ENCODE results near the gene OSBPL9. TPM values are rescaled to one million over a fixed set of nuclear protein-coding genes. Genes with fewer than 3 reads are reported as not detected.

The OSBPL9 gene
- total RNA-seq, 1 donor from 2014 or later, result 78.7 TPM

GRCh38 chr1:51661081-51661518 is 44.2 kb downstream of the OSBPL9 start:
- no peak for FAIRE-seq
- peak in 1 of 2 donors; percentile 12 for DNase-seq (ENCODE audit: low spot score in 2 of 2)

- FAIRE-seq (no peak), DNase-seq (ENCODE audit: low spot score in 2 of 2) (no peak)
These were observed 46.2 kb downstream of the OSBPL9 start for GRCh38 chr1:51663105-51663504.

- FAIRE-seq (no peak), DNase-seq (ENCODE audit: low spot score in 2 of 2) (no peak)
These were observed 46.8 kb downstream of the OSBPL9 start for GRCh38 chr1:51663721-51664120.

- DNase-seq (ENCODE audit: low spot score in 2 of 2) (no peak), FAIRE-seq (no peak)
These were observed 47.7 kb downstream of the OSBPL9 start for GRCh38 chr1:51664421-51665240.

- FAIRE-seq (no peak), DNase-seq (ENCODE audit: low spot score in 2 of 2) (no peak)
These were observed 49.6 kb downstream of the OSBPL9 start for GRCh38 chr1:51666478-51666877.

- DNase-seq (ENCODE audit: low spot score in 2 of 2) (no peak), FAIRE-seq (no peak)
These were observed 50.7 kb downstream of the OSBPL9 start for GRCh38 chr1:51667561-51667960.

- DNase-seq (ENCODE audit: low spot score in 2 of 2) (no peak), FAIRE-seq (no peak)
These were observed 52.4 kb downstream of the OSBPL9 start for GRCh38 chr1:51669272-51669671.

GRCh38 chr1:51669816-51670215 is 52.9 kb downstream of the OSBPL9 start:
- FAIRE-seq (no peak), DNase-seq (ENCODE audit: low spot score in 2 of 2) (no peak)

GRCh38 chr1:51671527-51672325 is 54.8 kb downstream of the OSBPL9 start:
- DNase-seq (ENCODE audit: low spot score in 2 of 2) (no peak), FAIRE-seq (no peak)

- FAIRE-seq (no peak), DNase-seq (ENCODE audit: low spot score in 2 of 2) (no peak)
These were observed 56.4 kb downstream of the OSBPL9 start for GRCh38 chr1:51673279-51673678.

- DNase-seq (ENCODE audit: low spot score in 2 of 2) (no peak), FAIRE-seq (no peak)
These were observed 58.4 kb downstream of the OSBPL9 start for GRCh38 chr1:51675177-51675780.

- no peak for DNase-seq (ENCODE audit: low spot score in 2 of 2)
- FAIRE-seq, result no peak
These were observed 62.5 kb downstream of the OSBPL9 start for GRCh38 chr1:51679435-51679834.

GRCh38 chr1:51684776-51685175 is 67.9 kb downstream of the OSBPL9 start:
- FAIRE-seq (no peak), DNase-seq (ENCODE audit: low spot score in 2 of 2) (no peak)

GRCh38 chr1:51686450-51686849 is 69.6 kb downstream of the OSBPL9 start:
- FAIRE-seq, result no peak

GRCh38 chr1:51689075-51689440 is 72.2 kb downstream of the OSBPL9 start:
- FAIRE-seq, result no peak
- DNase-seq (ENCODE audit: low spot score in 2 of 2), result no peak

More at GRCh38 chr1:51686450-51686849, 69.6 kb downstream of the OSBPL9 start:
- no peak for DNase-seq (ENCODE audit: low spot score in 2 of 2)

- no peak for FAIRE-seq
These were observed 72.8 kb downstream of the OSBPL9 start for GRCh38 chr1:51689643-51690042.

GRCh38 chr1:51690285-51690961 is 73.5 kb downstream of the OSBPL9 start:
- no peak for DNase-seq (ENCODE audit: low spot score in 2 of 2)
- no peak for FAIRE-seq

More at GRCh38 chr1:51689643-51690042, 72.8 kb downstream of the OSBPL9 start:
- no peak for DNase-seq (ENCODE audit: low spot score in 2 of 2)

- FAIRE-seq (no peak), DNase-seq (ENCODE audit: low spot score in 2 of 2) (no peak)
These were observed 75.0 kb downstream of the OSBPL9 start for GRCh38 chr1:51691920-51692319.

- FAIRE-seq (no peak), DNase-seq (ENCODE audit: low spot score in 2 of 2) (no peak)
These were observed 76.7 kb downstream of the OSBPL9 start for GRCh38 chr1:51693419-51694155.

GRCh38 chr1:51697166-51697565 is 80.3 kb downstream of the OSBPL9 start:
- FAIRE-seq (no peak), DNase-seq (ENCODE audit: low spot score in 2 of 2) (no peak)
